ENCODE measurements around the gene CBFA2T3. TPM values are rescaled to one million over a fixed set of nuclear protein-coding genes. Genes with fewer than 3 reads are reported as not detected.
A peak's percentile ranks its signal among the peaks of the same experiment; 100 is the strongest.

The CBFA2T3 gene
- total and polyA plus RNA-seq, 2 of the 13 experiments (the other 11 are each of a cell fraction or from before 2014, with no cell fraction given), result 0.05 TPM; not detected in 1

DNA sequence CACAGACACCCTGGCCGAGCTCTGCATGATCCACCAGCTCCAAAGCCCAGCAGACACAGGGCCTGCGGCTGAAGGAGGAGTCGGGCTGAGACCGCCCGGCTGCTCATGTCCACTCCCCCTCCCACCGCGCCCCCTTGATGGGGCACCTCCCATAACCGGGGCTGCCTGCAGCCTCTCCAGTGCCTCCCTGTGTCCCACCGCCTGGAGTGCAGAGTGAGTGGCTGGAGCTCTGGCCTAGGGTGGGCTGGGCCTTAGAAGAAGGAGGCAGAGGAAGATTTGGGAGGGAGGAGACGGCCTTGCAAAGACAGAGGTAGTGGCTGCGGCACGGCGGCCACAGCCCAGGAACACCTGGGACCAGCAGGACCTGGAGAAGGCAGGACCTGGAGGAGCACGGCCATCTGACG, 4.0 kb downstream of the CBFA2T3 start (continued):
- no peak for TF ChIP-seq ZNF629 (CRISPR knock-in tag; conservative IDR thresholded peaks at IDR 0.05)
- TF ChIP-seq ZNF580 (CRISPR knock-in tag; IDR thresholded peaks at IDR 0.05; ENCODE audit: borderline replicate concordance, low read depth), result no peak
- TF ChIP-seq ZNF33A (CRISPR knock-in tag; IDR thresholded peaks at IDR 0.05; ENCODE audit: borderline replicate concordance), result no peak

DNA sequence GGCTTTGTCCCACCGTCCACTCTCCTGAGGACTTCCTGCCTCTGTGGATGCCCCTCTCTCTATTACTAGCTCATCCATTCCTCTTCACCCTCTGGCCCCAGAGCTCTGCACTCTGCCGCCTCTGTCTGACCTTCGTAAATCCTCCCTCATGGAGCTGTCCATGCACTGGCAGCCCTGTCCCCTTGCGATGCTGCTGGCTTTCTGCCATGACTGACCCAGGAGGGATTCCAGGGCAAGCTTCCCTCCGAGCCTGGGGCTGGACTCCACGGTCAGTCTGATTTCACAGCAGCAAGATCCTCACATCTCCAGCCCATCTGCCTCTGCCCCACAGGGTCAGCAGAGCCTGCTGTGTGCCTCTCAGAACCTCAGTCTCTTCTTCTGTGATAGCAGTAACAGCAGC, 4.7 kb downstream of the CBFA2T3 start:
- no peak overlapping the region for H2AFZ ChIP-seq (ENCODE audit: low read length)
- intact Hi-C loops (cut with micrococcal nuclease; ENCODE audit: unreplicated experiment), result no loop called here
- ATAC-seq (0 out of 3 replicates have a peak, but pooled peaks have one; percentile 4), FAIRE-seq (no peak), DNase-seq (ENCODE audit: low spot score) (no peak)
- no peak overlapping the region for H3K4me3 ChIP-seq (replicated peaks in 1 of 3; ENCODE audit: insufficient read depth in 1 of 3, low read depth in 2 of 3, low read length in 3 of 3)
- H3K4me1 ChIP-seq (ENCODE audit: insufficient read depth, low read length), result no peaks in the 10 kb centered on the region
- no peak for TF ChIP-seq RCOR2 (CRISPR knock-in tag; IDR thresholded peaks at IDR 0.05)
- TF ChIP-seq ZNF589 (CRISPR knock-in tag; conservative IDR thresholded peaks at IDR 0.05), result no peak
- TF ChIP-seq ZNF101 (CRISPR knock-in tag; IDR thresholded peaks at IDR 0.05; ENCODE audit: borderline replicate concordance, low read depth), result no peak
- no peak for TF ChIP-seq ZBTB14 (CRISPR knock-in tag; IDR thresholded peaks at IDR 0.05)
- no peak for TF ChIP-seq SP5 (CRISPR knock-in tag; IDR thresholded peaks at IDR 0.05; ENCODE audit: borderline replicate concordance, low read depth)
- no peak for TF ChIP-seq SNAPC4 (CRISPR knock-in tag; IDR thresholded peaks at IDR 0.05)
- TF ChIP-seq NFYC (CRISPR knock-in tag; IDR thresholded peaks at IDR 0.05), result no peak
- TF ChIP-seq SPEN (CRISPR knock-in tag; IDR thresholded peaks at IDR 0.05; ENCODE audit: low read depth), result no peak
- H3K9me3 ChIP-seq (ENCODE audit: low read length), result no peaks in the 10 kb centered on the region
- 16% methylated on average over 6 of the region's 6 CpGs for WGBS (ENCODE audit: low lambda C conversion rate)
- POLR2A ChIA-PET, result no interaction called here
- no TSS peak for BruUV-seq (replicated peaks)
- H3K27ac ChIP-seq (ENCODE audit: extremely low read length, insufficient read depth, low read length), result no peak overlapping the region
- CTCF ChIA-PET (ENCODE audit: low intra/inter-chr PET ratio, low total read pairs), result no interaction called here
- no peaks in the 10 kb centered on the region; the same call in 1 of the 2 replicates for H4K20me1 ChIP-seq (ENCODE audit: insufficient read depth, low read length)
- H3K79me2 ChIP-seq (ENCODE audit: insufficient read depth, low read length), result no peaks in the 10 kb centered on the region
- no peak overlapping the region for H3K4me2 ChIP-seq (ENCODE audit: low read depth, low read length)
- peaks cover 66 to 100% of the 10 kb centered on the region in 2 experiments for H3K27me3 ChIP-seq (ENCODE audit: control insufficient read depth in 1 of 2, insufficient read depth in 2 of 2, low read length in 2 of 2)
- in situ Hi-C loops (cut with HindIII; ENCODE audit: extremely low pct_ligation_motif_present, low pct_unique_long_range_greater_than_20kb), result no loop called here
- no peak overlapping the region for H3K9ac ChIP-seq (ENCODE audit: insufficient read depth, low read depth, low read length)
- no peaks in the 10 kb centered on the region for H3K36me3 ChIP-seq (replicated peaks in 1 of 2; ENCODE audit: control insufficient read depth in 1 of 2, insufficient read depth in 2 of 2, low read length in 2 of 2)

Data from HepG2 (cell line).